NCI-H510A treated with DMSO at 0.1 percent for 48 hours (cell line): ENCODE results near the gene RPRD1B.

Source experiments
- DNase-seq: peaks from one replicate; lab custom pipeline; 2025; lab: John Stamatoyannopoulos, UW

RPRD1B gene

DNA sequence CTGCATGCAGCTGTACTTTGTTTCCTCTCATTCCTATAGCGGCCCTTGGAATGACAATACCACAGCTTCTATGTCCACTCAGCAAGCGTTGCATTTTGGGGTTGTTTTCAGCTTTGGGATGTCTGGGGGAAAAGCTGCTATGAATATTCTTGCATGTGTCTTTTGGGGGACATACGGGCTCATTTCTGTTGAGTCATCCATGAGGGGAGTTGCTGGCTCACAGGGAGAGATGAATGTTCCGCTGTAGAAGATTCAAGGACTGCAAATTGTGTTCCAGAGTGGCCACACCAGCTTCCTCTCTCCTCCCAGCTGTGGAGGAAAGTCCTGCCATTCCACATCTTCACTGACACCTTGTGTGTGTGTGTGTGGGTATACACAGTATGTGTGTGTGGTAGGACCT is 88.2 kb downstream of the RPRD1B start:
- no peak for DNase-seq

DNA sequence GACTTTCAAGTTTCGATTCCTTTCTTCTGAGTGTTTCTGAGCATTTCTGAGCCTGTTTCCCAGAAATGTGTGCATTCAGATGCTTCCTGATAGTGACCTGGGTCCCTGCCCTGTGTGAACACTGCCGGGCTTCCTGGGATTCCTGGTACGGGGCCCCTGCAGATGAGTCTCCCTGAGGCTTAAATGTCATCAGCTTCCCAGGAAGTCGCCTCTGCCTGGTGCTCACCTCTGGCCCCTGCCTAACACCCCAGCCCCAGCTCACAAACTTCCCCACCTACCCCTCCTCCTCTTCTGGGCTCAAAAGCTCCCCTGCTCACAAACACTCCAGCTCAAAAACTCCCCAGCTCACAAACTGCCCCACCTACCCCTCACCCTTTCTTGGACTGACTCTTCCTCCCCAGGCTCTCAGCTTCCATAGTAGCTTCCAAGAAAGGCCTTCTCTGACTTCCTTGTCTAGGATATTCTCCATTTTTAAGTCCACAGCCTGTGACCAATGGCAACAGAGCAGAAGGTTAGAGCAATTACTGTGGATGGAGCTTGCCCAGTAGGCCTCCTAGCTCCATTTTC is 89.6 kb downstream of the RPRD1B start:
- no peak for DNase-seq

DNA sequence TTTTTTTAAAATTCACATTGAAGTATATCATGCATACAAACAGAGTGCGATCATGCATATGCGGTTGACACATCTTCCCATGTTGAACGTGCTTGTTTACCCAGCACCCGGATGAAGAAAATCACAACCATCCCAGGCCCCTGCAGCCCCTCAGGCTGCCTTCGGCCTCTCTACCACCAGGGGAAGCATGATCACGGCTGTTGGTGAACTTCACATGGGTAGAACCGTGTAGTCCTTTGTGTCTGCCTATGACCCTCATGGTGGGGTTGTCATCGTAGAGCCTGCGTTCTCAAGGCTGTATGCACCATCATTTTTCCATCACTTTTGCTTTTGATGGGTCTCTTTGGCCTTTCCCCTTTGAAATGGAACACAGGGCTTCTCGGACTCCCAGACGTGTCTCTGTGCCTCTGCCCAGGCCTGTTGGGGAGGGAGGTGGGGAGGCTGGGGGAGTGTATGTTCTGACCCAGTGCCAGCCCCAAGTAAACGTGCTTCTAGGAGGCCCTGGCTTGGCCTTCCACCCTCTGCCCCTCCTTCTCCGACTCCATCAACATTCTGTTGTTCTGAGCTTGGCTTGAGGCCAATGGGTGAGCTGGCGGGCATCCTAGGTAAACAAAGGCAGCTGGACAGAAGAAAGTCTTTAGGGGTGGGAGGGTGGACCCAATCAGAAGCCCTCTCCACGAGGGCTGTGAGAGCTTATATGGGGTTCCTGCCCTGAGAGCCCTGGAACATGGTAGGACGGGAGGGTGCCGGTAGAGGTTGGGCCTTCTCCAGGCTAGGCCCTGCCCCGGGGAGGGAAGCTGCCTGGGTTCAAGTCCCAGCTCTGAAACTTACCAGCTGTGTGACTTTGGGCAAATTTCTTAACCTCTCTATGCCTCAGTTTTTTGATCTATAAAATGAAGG is 91.9 kb downstream of the RPRD1B start:
- peak; percentile 96 for DNase-seq

DNA sequence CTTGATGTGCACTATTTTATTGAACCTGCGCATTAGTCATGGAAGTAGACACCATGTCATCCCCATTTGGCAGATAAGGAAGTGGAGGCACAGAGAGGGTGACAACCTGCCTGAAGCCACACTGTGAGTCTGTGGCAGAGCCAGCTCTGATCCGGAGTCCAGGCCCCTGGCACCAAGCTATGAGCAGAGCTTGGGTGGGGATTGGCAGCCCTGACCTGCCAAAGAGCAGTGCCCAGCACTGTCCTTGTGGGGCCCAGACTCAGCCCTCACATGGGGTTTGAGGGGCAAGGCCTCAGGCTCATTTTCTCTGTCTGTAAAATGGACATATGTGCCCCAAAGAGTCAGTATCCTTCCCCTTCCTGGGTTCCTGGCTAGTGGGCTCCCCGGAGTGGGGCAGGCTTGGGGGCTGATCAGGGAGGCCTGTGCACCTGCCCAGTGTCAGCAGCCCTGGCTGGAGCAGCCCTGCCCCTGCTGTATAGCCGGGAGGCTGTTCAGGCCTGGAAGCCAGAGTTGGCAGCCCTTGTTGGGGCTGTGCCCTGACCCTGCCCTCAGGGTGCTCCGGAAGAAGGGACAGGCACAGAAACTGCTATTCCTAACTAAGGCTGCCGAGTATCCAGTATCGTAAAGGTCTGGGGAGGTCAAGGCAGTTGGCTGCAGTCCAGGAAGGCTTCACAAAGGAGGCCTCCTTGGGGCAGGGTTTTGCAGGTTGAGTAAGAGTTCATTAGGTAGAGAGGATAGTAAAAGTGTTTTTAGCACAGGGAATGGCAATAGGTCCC is 92.8 kb downstream of the RPRD1B start:
- no peak for DNase-seq

DNA sequence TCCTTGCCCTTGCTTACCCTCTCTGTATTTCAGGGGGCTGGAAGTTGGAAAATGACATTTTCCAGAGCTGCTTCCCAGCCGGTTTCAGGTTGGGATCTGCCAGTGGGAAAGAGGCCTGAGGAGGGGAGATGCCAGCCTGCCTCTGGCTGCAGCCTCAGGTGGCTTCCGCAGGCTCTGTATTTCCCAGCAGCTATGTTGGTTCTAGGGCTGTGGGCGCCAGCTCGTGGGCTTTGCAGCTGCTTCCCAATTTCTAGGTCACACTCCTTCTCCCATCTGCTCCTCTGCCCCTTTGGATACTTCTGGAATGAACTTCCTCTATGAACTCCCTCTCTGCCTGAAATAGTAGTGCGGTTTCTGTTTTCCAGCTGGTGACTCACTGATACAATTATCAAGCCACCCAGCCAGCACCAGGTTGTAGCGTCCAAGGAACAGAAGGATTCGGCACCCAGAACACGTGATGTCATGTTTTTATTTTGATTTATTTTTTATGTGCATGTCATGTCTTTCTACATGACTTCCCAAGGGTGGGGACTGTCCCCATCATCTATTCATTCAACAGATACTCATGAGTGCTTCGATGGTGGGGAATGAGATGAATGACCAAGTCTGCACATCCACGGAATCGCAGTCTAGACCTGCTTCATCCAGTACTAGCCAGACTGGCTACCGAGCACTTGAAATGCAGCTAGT is 93.5 kb downstream of the RPRD1B start:
- DNase-seq, result peak; percentile 57

DNA sequence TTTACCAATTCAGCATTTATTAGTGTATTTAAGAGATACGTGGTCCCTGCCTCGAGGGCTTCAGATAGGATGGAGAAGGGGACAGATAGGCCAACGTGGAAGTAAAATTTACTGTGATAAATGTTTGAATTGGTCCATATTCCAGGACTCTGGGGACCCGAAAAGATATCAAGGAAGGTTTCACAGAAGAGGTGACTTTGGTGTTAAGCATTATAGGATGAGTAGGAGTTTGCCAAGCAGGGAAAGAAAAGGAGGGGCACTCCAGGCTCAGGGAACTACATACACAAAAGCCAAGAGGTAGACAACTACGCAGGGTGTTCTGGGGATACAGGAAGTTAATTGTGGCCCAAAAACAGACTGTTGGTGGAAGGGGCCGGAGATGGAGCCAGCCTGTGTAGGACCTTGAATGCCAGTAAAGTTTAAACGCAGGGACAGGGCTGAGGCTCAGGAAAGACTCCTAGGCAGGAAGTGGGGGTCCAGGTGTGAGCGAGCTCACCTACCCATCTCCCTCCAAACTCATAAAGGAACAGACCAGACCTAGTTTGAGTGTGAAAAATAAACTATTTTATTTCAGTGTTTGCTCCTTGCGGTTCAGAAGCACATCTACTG is 94.5 kb downstream of the RPRD1B start:
- no peak for DNase-seq

DNA sequence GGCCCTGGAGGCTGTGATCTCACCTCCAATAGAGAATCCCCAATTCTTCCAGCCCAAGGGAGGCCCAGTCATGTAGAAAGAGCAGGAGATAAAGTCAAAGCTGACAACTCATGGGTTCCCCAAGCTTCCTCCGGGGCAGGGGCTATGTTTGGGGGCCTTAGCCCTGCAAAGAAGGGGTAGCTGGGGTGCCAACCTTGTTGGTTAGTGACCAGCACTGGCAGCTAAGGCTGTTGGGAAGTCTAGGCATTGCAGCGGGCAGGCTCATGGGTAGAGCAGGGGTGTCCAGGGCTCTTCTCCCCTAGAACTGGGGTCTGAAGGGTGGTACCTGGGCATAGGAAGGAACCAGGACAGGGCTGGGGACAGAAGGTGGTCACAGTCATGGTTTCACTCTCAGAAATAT is 95.1 kb downstream of the RPRD1B start:
- DNase-seq, result no peak

DNA sequence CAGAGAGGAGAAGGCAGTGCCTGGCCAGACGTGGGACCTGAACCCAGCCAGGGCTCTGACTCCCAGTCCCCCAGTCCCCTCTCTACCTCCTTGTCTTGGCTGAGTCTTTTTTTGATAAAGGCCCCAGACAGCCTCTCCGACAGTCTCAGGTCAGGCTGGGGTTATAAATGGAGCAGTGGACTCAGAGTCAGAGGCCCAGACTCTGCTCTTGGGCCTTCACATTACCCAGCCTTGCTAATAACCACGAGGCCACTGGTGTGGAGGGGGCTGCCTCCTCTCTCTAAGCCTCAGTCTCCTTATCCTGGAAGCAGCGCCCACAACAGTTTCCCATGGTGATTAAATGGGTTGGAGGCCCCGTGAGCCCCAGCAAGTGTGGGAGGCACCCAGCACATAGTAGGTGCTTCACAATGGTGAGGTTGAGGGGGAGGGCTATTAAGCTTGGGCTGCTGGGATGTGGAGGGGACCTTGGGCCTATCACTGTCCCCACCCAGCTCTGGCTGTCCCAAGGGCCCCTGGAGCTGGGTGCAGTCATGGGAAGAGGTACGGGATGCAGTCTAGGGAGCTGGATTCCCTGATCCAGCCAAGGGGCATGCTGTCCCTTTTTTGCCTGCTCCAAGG is 95.8 kb downstream of the RPRD1B start:
- DNase-seq, result no peak

DNA sequence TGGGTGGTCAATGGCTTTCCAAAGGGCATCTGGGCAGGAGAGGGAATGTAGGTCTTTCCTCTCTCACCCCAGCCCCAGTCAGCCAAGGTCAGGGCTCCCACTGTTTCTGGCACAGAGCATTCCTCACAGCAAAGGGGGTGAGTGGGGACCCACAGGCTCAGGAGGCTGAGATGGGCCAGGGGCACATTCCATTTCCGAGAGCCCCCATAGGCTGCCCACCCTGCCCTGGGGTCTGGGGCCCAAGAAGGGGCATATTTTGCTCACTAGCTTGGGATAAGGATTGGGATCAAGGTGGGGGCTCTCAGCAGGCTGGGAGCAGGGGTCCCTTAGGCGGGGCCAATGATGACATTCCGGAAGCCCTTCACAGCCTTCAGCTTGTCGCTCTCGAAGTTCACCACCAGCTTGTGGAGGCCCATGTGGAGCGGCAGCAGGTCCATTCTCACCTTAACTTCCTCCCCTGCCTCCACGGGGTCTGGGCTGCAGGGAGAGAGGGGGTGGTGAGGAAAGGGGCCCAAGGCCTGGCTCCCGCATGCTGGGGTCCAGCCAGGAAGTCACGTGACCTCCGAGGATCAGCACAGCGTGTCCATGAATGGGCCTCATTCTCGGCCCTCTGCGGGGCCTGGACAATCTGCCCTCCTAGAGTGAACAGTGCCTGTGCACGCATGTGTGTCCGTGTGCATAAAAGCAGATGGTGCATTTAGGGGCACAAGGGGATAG is 96.5 kb downstream of the RPRD1B start:
- DNase-seq, result no peak

DNA sequence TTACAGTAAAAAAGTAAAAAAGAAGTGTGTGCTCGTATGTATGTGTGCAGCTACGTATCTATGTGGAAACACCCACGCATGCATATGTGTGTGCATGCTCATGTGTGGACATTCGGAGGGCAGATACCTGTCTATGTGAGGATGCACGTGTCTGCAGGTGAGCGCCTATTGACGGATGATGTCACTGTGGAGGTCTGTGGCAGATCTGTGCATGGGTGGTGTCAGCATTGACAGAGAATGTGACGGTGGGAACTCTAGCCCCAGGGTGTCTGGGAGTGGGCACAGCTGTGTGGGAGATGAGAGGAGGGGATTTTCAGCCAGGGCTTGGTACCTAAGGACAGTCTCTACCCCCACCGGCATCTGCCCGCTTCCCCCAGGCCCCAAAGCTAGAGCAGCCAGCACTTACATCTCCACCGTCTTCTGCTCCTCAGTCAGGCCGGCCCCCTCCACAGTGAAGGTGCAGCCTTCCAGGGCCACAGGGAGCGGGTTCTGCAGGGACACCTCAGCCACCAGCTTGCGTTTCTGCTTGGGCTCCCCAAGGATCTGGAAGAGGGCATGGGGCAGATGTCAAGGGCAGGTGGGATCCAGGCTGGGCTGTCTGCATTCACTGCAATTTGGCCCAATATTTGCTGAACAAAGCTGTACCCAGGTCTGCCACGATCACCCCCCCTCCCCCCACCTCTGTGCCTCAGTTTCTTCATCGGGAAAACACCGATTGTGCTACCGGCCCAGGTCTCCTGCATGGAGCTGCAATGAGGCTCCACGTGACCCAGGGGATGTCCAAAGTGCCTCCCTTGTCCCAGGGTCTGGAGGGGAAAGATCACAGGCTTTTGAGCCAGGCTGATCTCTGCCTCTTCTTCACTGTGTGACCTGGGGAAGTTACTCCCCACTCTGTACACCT is 97.4 kb downstream of the RPRD1B start:
- DNase-seq, result no peak

DNA sequence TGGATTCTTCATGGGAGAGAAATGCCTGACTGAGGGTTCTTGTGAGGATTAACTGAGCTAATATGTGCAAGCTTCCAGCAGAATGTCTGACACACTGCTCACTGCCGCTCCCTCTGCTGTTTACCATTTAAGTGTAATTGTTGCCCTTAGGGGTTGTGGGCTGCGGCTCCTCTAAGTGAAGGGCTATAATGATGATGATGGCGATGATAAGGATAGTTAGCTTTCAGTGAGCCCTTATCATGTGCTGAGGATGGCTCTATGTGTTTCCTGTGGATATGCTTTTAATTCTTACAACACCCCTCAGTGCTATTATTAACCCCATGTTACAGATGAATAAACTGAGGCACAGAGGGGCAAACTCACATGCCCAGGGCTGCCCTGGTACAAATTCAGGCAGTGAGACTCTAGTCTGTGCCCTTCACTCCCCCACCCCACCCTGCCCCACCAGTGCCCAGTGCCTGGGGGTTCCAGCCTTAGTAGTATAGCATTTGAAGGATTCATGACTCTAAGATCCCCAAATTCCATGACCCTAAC is 98.1 kb downstream of the RPRD1B start:
- no peak for DNase-seq

DNA sequence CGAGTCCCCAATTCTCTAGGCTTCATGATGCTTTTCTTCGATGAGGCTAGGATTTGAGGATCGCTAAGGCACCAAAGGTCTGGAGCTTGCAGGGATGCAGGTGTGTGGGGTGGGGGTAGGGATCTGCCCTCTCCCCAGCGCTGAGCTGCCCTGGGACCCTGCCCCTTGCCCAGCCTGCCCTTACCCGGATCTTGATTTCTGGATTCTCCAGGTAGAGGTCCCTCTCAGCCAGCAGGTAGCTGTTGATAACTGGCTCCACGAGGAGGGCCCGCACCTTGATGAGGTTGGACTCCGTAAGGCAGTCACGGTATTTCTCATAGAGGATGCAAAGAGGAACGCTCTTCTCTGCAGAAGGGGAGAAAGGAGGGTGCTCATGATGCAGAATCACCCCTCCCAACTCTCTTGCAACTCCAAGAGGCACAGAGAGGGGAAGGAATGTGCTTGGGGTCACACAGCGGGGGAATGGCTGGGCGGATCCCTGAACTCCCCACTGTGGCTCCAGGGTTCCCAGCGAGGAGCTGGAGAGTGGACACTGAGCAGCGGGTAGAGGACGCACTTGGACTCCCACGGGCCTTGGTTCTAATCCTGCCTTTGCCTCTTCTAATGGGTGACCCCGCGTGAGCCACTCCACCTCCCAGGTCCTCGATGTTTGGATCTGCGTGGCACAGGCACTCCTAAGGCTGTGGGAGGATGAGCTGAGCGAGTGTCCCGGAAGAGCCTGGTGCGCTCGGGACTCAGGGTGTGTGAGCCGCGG is 98.8 kb downstream of the RPRD1B start:
- no peak for DNase-seq

DNA sequence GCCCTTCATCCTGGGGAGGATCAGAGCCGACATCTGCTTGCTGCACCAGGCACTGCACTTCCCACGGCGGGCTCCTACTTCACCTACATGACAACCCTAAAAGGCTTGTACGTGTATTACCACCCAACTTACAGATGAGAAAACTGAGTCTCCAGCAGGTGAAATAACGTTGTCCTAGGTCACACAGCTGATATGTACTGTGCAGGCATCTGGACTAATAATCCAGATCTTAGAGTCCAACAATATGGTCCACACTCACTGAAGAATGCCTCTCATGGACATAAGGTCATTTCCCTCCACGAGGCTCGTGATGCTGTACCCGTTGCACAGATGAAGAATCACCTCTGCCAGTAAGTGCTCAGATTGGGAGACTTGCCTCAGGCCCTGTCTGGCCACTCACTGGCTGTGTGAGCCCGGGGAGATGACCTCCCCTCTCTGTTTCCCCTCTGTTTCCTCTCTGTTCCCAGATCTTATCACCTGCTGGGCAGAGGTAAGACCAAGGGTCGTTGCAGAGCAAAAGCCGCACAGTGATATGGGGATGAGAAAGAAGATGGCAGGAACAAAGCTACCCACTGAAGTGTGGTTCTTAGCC is 99.5 kb downstream of the RPRD1B start:
- DNase-seq, result no peak

DNA sequence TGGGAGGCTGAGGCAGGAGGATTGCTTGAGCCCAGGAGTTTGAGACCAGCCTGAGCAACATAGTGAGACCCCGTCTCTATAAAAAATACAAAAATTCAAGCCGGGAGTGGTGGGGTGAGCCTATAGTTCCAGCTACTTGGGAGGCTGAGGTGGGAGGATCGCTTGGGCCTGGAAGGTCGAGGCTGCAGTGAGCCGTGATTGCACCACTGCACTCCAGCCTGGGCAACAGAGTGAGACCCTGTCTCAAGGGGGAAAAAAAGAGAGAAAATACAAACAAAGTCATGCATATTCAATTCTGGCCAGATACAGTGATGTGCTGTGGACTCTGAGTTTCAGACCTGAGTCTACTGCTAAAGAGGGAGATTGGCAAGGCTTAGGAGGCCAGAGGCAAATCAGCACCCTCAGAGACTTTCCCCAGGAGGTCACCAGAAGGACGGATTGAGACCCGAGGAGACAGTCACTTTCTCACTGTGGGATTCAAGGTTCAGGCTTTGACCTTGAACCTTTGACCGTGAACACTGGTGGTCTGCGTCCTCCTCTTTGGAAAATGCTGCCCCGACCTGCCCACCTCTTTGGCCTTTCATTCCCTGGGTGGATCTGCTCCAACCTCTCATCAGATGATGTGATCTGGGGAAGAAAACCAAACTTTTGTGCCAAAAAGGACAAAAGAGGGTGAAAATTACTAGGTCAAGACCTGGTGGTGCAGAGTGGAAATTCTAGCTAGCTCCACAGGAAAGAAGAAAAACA is 100.3 kb downstream of the RPRD1B start:
- no peak for DNase-seq

DNA sequence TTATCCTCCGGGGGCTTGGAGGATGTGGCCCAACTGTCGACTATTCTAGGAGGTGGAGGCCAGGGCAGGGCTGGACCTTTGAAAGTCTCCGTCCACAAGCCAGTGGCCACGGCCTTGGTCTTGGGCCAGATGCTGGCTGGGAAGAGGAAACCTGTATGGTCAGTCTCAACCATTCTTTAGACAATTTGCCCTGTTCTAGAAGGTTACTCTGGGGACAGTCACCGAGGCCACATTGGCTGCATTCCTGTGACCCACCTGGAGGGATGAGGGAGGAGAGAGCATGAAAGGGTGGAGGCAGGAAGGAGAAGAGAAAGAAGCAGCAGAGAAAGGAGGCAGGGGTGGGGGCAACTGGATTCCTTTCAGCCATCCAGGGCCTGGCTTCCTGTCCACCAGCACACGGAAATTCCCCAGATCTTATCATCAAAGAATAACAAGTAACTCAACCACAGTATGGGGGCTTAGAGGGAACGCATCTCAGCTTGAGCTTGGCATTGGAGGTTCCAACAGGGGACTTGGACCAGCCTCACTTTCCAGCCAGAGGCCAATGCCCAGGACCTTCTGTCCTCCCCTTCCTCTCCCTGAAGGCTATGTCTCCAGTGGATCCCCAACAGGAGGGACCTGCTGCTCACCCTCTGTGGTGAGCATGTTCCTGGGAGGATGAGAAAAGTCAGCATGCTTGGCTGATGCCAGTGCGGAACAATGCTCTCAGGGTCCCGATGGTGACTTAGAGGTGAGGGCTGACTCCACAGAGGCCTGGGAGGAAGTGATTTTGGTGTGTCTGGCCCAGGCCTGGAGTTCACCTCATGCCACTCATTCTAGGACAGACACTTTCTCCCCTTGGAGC is 101.1 kb downstream of the RPRD1B start:
- DNase-seq, result no peak

DNA sequence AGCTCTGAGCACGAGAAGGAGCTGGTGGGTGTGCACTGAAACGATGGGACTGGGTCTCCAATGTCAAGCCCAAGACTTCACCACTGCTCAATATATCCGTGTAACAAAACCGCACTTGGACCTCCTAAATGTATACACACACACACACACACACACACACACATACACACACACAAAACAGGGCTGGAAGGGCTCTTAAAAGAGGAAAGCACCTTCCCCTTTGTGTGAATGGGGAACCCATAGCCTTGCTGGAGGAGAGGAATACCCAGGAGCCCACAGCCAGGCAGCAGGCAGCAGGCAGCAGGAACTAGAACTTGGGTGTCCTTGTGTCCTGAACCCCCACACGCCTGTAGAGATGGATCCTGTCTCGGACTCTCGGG is 101.7 kb downstream of the RPRD1B start:
- DNase-seq, result no peak
